ENCODE data around the gene CEP57. TPM values are rescaled to one million over a fixed set of nuclear protein-coding genes. Genes with fewer than 3 reads are reported as not detected.
A peak's percentile ranks its signal among the peaks of the same experiment; 100 is the strongest.

Gene CEP57
- total RNA-seq, 2 experiments from 2014 or later = 57.7 to 67.4 TPM

DNA sequence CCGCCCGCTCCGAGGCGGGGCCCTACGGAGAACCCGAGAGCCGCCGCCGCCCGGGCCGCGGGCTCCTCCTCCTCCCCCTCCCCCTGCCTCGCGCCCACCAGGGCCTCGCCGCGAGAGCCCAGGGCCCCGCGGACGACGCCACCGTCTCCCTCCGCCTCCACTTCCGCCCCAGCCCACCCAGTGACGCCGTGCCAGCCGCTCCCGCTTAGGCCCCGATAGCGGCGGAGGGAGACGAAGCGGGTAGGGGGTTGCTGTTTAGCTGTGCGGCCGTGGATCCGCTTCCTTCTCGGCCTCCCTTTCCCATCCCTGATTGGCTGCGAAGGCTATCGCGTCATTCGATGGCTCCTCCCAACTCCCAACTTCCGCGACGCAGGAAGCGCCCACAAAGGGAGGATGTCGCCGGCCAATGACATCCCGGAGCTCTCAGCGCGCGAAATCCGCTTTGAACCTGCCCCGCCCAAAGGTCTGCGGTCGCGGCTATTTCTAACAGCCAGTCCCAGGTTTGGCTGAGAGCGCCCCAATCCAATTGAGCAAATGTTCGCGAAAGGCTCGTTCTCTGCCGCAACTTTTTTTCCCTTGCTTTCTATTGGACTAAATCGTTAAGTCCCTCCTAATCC lies 684 bp upstream of the CEP57 start, which contains the start of gene FAM76B:
Gene FAM76B (minus strand): TSS at position 277 of the 617 bp plus-strand sequence. CDS start 304 bp downstream, outside the sequence.
- H3K27ac ChIP-seq (ENCODE audit: low read depth, low read length, poor library complexity, severe bottlenecking) = peak within 1 kb of the TSS; percentile 94
- intact Hi-C loops (cut with micrococcal nuclease; ENCODE audit: unreplicated experiment) = loop anchor here (5.0 to 10.0 kb wide), 4 partner anchors 425 to 722 kb away; partner anchors contain the start of genes CCDC82 and SRSF8
- H3K79me2 ChIP-seq (ENCODE audit: insufficient read depth, low read depth, low read length) = peaks cover 75% of the 10 kb centered on the region
- peak; percentile 98 for DNase-seq (ENCODE audit: low spot score)
- H3K9me2 ChIP-seq (ENCODE audit: insufficient read depth, low read length) = no peaks in the 10 kb centered on the region
- H2AFZ ChIP-seq (ENCODE audit: low read length) = peak within 1 kb of the TSS; percentile 42
- H4K20me1 ChIP-seq (ENCODE audit: insufficient read depth, low read length) = peaks cover 41% of the 10 kb centered on the region
- BruUV-seq (replicated peaks) = no TSS peak
- POLR2A ChIA-PET = interaction anchor here (0.7 to 4.1 kb wide), 12 partner anchors 10 to 814 kb away, joined by 3 to 30 read pairs (median 3); partner anchors contain the start of genes CCDC82 and SRSF8
- CTCF ChIA-PET (ENCODE audit: unreplicated experiment) = interaction anchor here (0.6 kb wide), 2 partner anchors 691 to 722 kb away, joined by 3 to 5 read pairs; no protein-coding TSS in a partner anchor
- TF ChIP-seq, protein P1, sequence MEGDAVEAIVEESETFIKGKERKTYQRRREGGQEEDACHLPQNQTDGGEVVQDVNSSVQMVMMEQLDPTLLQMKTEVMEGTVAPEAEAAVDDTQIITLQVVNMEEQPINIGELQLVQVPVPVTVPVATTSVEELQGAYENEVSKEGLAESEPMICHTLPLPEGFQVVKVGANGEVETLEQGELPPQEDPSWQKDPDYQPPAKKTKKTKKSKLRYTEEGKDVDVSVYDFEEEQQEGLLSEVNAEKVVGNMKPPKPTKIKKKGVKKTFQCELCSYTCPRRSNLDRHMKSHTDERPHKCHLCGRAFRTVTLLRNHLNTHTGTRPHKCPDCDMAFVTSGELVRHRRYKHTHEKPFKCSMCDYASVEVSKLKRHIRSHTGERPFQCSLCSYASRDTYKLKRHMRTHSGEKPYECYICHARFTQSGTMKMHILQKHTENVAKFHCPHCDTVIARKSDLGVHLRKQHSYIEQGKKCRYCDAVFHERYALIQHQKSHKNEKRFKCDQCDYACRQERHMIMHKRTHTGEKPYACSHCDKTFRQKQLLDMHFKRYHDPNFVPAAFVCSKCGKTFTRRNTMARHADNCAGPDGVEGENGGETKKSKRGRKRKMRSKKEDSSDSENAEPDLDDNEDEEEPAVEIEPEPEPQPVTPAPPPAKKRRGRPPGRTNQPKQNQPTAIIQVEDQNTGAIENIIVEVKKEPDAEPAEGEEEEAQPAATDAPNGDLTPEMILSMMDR (conservative IDR thresholded peaks at IDR 0.05; ENCODE audit: low read length) = no peak
- TF ChIP-seq EZH2phosphoT487 (IDR thresholded peaks at IDR 0.05; ENCODE audit: borderline replicate concordance, low read depth, low read length) = no peak
- H3K4me3 ChIP-seq (ENCODE audit: low read depth, low read length, poor library complexity, severe bottlenecking) = peak within 1 kb of the TSS; percentile 83
- H3K36me3 ChIP-seq (ENCODE audit: insufficient read depth, low read length) = peaks cover 36% of the 10 kb centered on the region
- peak within 1 kb of the TSS; percentile 92 for H3K4me2 ChIP-seq (ENCODE audit: low read length)
- no peaks in the 10 kb centered on the region for H3K9me3 ChIP-seq (ENCODE audit: low read length)
- peaks cover 28% of the 10 kb centered on the region for H3K4me1 ChIP-seq (ENCODE audit: insufficient read depth, low read length, poor library complexity, severe bottlenecking)

DNA sequence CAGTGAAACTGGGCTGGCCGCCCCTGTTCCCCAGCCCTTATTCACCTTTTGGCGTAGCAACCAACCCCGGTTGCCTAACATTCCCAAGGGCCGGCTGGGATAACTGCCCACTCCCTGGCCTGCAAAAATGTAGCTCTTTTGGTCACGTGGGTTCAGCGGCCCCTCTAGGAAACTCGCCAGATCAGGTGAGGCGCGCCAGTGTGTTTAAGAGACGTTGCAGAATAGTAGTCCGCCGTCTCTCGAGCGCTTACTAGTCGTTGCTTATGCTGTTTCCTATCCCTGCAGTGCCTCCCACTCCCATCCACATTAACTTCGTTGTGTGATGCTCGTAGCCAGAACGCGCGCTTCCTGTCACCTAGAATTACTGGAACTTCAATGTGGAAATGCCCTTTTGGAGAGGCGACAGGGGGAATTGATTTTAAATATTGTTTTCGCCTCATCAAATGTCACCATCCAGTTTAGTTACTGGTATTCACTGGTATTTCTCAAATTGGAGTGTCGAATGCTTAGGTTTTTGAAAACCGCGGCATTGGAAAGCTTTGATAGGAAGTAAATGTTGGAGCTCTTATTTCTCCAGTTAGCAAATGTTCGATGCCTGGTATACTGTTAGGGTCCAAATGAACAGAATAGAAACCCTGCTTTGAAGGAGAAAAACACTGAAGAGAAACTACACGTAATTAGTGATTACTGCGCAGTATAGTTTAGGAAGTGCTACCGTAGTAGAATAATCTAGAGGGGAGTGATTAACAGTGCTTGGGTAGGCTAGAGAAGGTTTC lies 823 bp downstream of the CEP57 start:
- TF ChIP-seq EZH2phosphoT487 (IDR thresholded peaks at IDR 0.05; ENCODE audit: borderline replicate concordance, low read depth, low read length) = no peak
- TF ChIP-seq, protein P1 (conservative IDR thresholded peaks at IDR 0.05; ENCODE audit: low read length) = no peak
- Histone ChIP-seq H3K9me3 (ENCODE audit: low read length) (no peaks in the 10 kb centered on the region), H2AFZ (ENCODE audit: low read length) (peak overlapping the region; percentile 42), H3K4me2 (ENCODE audit: low read length) (peak overlapping the region; percentile 92), H3K9me2 (ENCODE audit: insufficient read depth, low read length) (no peaks in the 10 kb centered on the region), H4K20me1 (ENCODE audit: insufficient read depth, low read length) (peaks cover 45% of the 10 kb centered on the region), H3K27ac (ENCODE audit: low read depth, low read length, poor library complexity, severe bottlenecking) (peak overlapping the region; percentile 94), H3K4me1 (ENCODE audit: insufficient read depth, low read length, poor library complexity, severe bottlenecking) (peaks cover 28% of the 10 kb centered on the region), H3K36me3 (ENCODE audit: insufficient read depth, low read length) (peaks cover 28% of the 10 kb centered on the region), H3K4me3 (ENCODE audit: low read depth, low read length, poor library complexity, severe bottlenecking) (peak overlapping the region; percentile 83), H3K79me2 (ENCODE audit: insufficient read depth, low read depth, low read length) (peaks cover 77% of the 10 kb centered on the region)
- ChIA-PET CTCF (ENCODE audit: unreplicated experiment) (interaction anchor here (0.7 kb wide), 1 partner anchor 700 kb away, joined by 3 read pairs; no protein-coding TSS in a partner anchor), POLR2A (interaction anchor here (0.5 to 4.1 kb wide), 10 partner anchors 11 to 932 kb away, joined by 3 to 30 read pairs (median 4); partner anchors contain the start of genes CCDC82, MAML2 and SRSF8)
- intact Hi-C loops (cut with micrococcal nuclease; ENCODE audit: unreplicated experiment) = loop anchor here (5.0 to 10.0 kb wide), 3 partner anchors 424 to 596 kb away; partner anchors contain the start of gene CCDC82
- TSS peak; percentile 48 for BruUV-seq (replicated peaks)
- DNase-seq (ENCODE audit: low spot score) = peak; percentile 71
